GM12878 (cell line): ENCODE data around the gene RNPEP. TPM values are rescaled to one million over a fixed set of nuclear protein-coding genes. Genes with fewer than 3 reads are reported as not detected.

ENCODE experiments used
- ATAC-seq: fragments of 200-7000 bp; cut with Tn5 transposase; 3 replicates; pipeline ENCODE4 v1.9.1; 2020; ENCODE audit warnings: mild to moderate bottlenecking, moderate library complexity
- BruUV-seq: library from RNA; stranded (reverse); fragments of 400-500 nt; replicated peaks from 2 replicates; lab custom pipeline; 2021; lab: Mats Ljungman, UMichigan
- CTCF ChIA-PET: fragments of 300-600 bp; sonication (Branson Sonifier 250); formaldehyde crosslinking; extraction: SDS; loops from one replicate; lab custom pipeline; 2021; ENCODE audit warnings: inconsistent platforms; lab: Yijun Ruan, JAX
- POLR2A ChIA-PET: fragments of 350-600 bp; formaldehyde crosslinking; extraction: SDS; loops from one replicate; lab custom pipeline; 2021; ENCODE audit warnings: inconsistent platforms; lab: Charles Lee
- RAD21 ChIA-PET: fragments of 300-600 bp; sonication (Branson Sonifier 250); formaldehyde crosslinking; loops from one replicate; lab custom pipeline; 2023; ENCODE audit warnings: antibody characterized with exemption; ENCODE audit not compliant: unreplicated experiment; lab: Charles Lee
- SMC1A ChIA-PET: fragments of 300-600 bp; sonication (Branson Sonifier 250); formaldehyde crosslinking; loops from one replicate; lab custom pipeline; 2023; ENCODE audit not compliant: unreplicated experiment, uncharacterized antibody; lab: Charles Lee
- DNase-seq: peaks from one replicate; pipeline ENCODE4 v3.0.0-alpha.2; 2011; ENCODE audit warnings: low read depth, low spot score
- FAIRE-seq: peaks from 3 replicates; lab custom pipeline; 2011; peaks lifted over from hg19 to GRCh38; lab: Jason Lieb, UNC
- H2AFZ ChIP-seq: 2 replicates; pipeline ENCODE4 v1.6.0; 2011; ENCODE audit warnings: low read depth, low read length, control low read depth; ENCODE audit not compliant: control insufficient read depth
- H3K27ac ChIP-seq: 2 replicates; pipeline ENCODE4 v1.5.1; 2011; ENCODE audit warnings: control low read depth; ENCODE audit not compliant: control insufficient read depth, insufficient read depth
- H3K27me3 ChIP-seq, 2 experiments: replicated peaks in 1 of 2; 2 replicates each; pipeline versions ENCODE4 v1.6.0 to v1.6.1; 2011; ENCODE audit warnings: low read length in 1 of 2; ENCODE audit not compliant: control insufficient read depth in 2 of 2, insufficient read depth in 2 of 2
- H3K36me3 ChIP-seq, 2 experiments: 2 replicates each; pipeline ENCODE4 v1.5.1; 2011; ENCODE audit warnings: low read length in 1 of 2; ENCODE audit not compliant: control insufficient read depth in 2 of 2, insufficient read depth in 2 of 2
- H3K4me1 ChIP-seq: 2 replicates; pipeline ENCODE4 v1.6.1; 2011; ENCODE audit warnings: mild to moderate bottlenecking, low read length, moderate library complexity, mixed read lengths; ENCODE audit not compliant: control insufficient read depth, insufficient read depth
- H3K4me2 ChIP-seq: 2 replicates; pipeline ENCODE4 v1.6.0; 2011; ENCODE audit warnings: control low read depth; ENCODE audit not compliant: control insufficient read depth, insufficient read depth
- H3K4me3 ChIP-seq: fragments of 200-600 bp; sonication (generic); 2 replicates; pipeline ENCODE4 v1.5.1; 2016
- H3K79me2 ChIP-seq: 2 replicates; pipeline ENCODE4 v1.6.0; 2011; ENCODE audit warnings: low read length; ENCODE audit not compliant: control insufficient read depth, insufficient read depth
- H3K9ac ChIP-seq: 2 replicates; pipeline ENCODE4 v1.8.0; 2011; ENCODE audit warnings: low read length, control low read depth, mixed read lengths; ENCODE audit not compliant: control insufficient read depth, insufficient read depth
- H3K9me3 ChIP-seq: replicated peaks from 3 replicates; pipeline ENCODE4 v1.5.1; 2011; ENCODE audit warnings: mild to moderate bottlenecking, low read length; ENCODE audit not compliant: control insufficient read depth, insufficient read depth
- H4K20me1 ChIP-seq: 2 replicates; pipeline ENCODE4 v1.6.0; 2011; ENCODE audit not compliant: control insufficient read depth, insufficient read depth
- CHD1 ChIP-seq: IDR thresholded peaks from 2 replicates; pipeline ENCODE4 v1.6.1; 2012; ENCODE audit warnings: low read depth, low read length, improper control_type of control experiment
- CREM ChIP-seq: IDR thresholded peaks from 2 replicates; pipeline ENCODE4 v1.6.1; 2014; ENCODE audit warnings: antibody characterized with exemption, low read depth
- FOXK2 ChIP-seq: fragments of 450-650 bp; IDR thresholded peaks from 2 replicates; pipeline ENCODE4 v1.6.1; 2017; ENCODE audit warnings: mild to moderate bottlenecking, moderate library complexity
- GABPA ChIP-seq: IDR thresholded peaks from 2 replicates; pipeline ENCODE4 v1.6.1; 2014; ENCODE audit warnings: antibody characterized with exemption, low read depth, mild to moderate bottlenecking, inconsistent platforms
- GATAD2B ChIP-seq: fragments of 450-650 bp; conservative IDR thresholded peaks from 2 replicates; pipeline ENCODE4 v1.6.1; 2017; ENCODE audit warnings: low read depth, mild to moderate bottlenecking, moderate library complexity
- IRF5 ChIP-seq: fragments of 450-650 bp; IDR thresholded peaks from 2 replicates; pipeline ENCODE4 v1.6.1; 2017; ENCODE audit warnings: borderline replicate concordance
- NRF1 ChIP-seq: conservative IDR thresholded peaks from 2 replicates; pipeline ENCODE4 v1.6.1; 2011; ENCODE audit warnings: mild to moderate bottlenecking, low read depth, low read length, improper control_type of control experiment
- PAX5 ChIP-seq: IDR thresholded peaks from 2 replicates; pipeline ENCODE4 v1.6.1; 2011; ENCODE audit warnings: low read depth, low read length, borderline replicate concordance
- STAT1 ChIP-seq: fragments of 450-650 bp; conservative IDR thresholded peaks from 2 replicates; pipeline ENCODE4 v1.6.1; 2014; ENCODE audit warnings: antibody characterized with exemption, mild to moderate bottlenecking
- TBL1XR1 ChIP-seq: IDR thresholded peaks from 2 replicates; pipeline ENCODE4 v1.6.1; 2012; ENCODE audit warnings: low read depth, low read length, improper control_type of control experiment
- WGBS: methylation state at CpG from one replicate; pipeline ENCODE4 v1.1.6; 2016; ENCODE audit warnings: low lambda C conversion rate; ENCODE audit not compliant: insufficient replicate concordance, insufficient coverage; ENCODE audit errors: missing lambda C conversion rate; 5-methylcytosine and 5-hydroxymethylcytosine counted together
- in situ Hi-C: fragments of 300-500 bp; cut with MboI; formaldehyde crosslinking; loops from 9 replicates; pipeline ENCODE4 v1.14.3; 2018; ENCODE audit warnings: mixed read lengths
- intact Hi-C: fragments of 100-400 bp; cut with micrococcal nuclease; formaldehyde crosslinking; loops from one replicate; pipeline ENCODE4 v1.14.2; 2022; ENCODE audit not compliant: unreplicated experiment
- polyA plus RNA-seq, 11 experiments: library from polyadenylated mRNA; depleted of rRNA in 4 of 11; unstranded in 6 of 11; stranded (reverse) in 5 of 11; fragments of >200 nt; fragmentation: Nextera tagmentation in 4 of 11; fragmentation: Illumina TruSeq in 1 of 11; extraction: Ambion mirVana in 4 of 11; extraction: Trizol in 1 of 11; gene quantifications; 1 replicate in 1 of 11; 2 replicates in 10 of 11; pipeline versions ENCODE4 v1.2.1 to v1.2.3, GENCODE V29; 2011 to 2016; ENCODE audit warnings: inconsistent platforms in 2 of 11, missing spikeins in 2 of 11, low read depth in 1 of 11
- total RNA-seq, 4 experiments: library from RNA; depleted of rRNA in 3 of 4; stranded (reverse); fragments of >200 nt in 3 of 4; fragmentation: Illumina TruSeq in 1 of 4; extraction: Trizol in 1 of 4; gene quantifications; 2 replicates each; pipeline versions ENCODE4 v1.2.1 to v1.2.3, GENCODE V29; 2013 to 2021

The RNPEP gene
- total and polyA plus RNA-seq, 10 of the 15 experiments (the other 5 are each of a cell fraction or from before 2014, with no cell fraction given) = 18.3 to 68.2 (median 44.6) TPM

- RAD21 ChIA-PET = no interaction called here
- H2AFZ ChIP-seq = no peak overlapping the region
- POLR2A ChIA-PET = no interaction called here
- H4K20me1 ChIP-seq = no peaks in the 10 kb centered on the region
- no peaks in the 10 kb centered on the region for H3K79me2 ChIP-seq
- no peak for DNase-seq
- no peaks in the 10 kb centered on the region for H3K36me3 ChIP-seq
- peaks cover 13 to 17% of the 10 kb centered on the region in 2 experiments for H3K27me3 ChIP-seq
- in situ Hi-C loops = no loop called here
- intact Hi-C loops = no loop called here
- no peak overlapping the region for H3K27ac ChIP-seq
- H3K4me1 ChIP-seq = no peaks in the 10 kb centered on the region
- H3K9ac ChIP-seq = no peak overlapping the region
- H3K9me3 ChIP-seq = no peaks in the 10 kb centered on the region
- TF ChIP-seq IRF5 = no peak
- TF ChIP-seq GABPA = no peak
- no peak for TF ChIP-seq FOXK2
- TF ChIP-seq TBL1XR1 = no peak
- no peak for TF ChIP-seq STAT1
- no peak for TF ChIP-seq NRF1
- TF ChIP-seq GATAD2B = no peak
- no peak for TF ChIP-seq PAX5
- no peak for TF ChIP-seq CHD1
- no peak for TF ChIP-seq CREM
- H3K4me2 ChIP-seq = no peak overlapping the region
- 42% methylated on average over 10 of the region's 10 CpGs for WGBS
- BruUV-seq = no TSS peak
- CTCF ChIA-PET = interaction anchor here (1.6 to 2.8 kb wide), 2 partner anchors 28 to 50 kb away, joined by 3 to 9 read pairs; no protein-coding TSS in a partner anchor
- FAIRE-seq = no peak
- no peak overlapping the region for H3K4me3 ChIP-seq
- no peak for ATAC-seq
- SMC1A ChIA-PET = no interaction called here
Observed at GRCh38 chr1:201945863-201946223, 36.6 kb upstream of the RNPEP start.
